ENCODE data around the gene MESP1.
"Not testable (repeated sequence)": the region's sequence is repeated elsewhere in the genome, so short reads cannot be mapped to it uniquely, and the experiment has no call there.

Gene MESP1, protein sequence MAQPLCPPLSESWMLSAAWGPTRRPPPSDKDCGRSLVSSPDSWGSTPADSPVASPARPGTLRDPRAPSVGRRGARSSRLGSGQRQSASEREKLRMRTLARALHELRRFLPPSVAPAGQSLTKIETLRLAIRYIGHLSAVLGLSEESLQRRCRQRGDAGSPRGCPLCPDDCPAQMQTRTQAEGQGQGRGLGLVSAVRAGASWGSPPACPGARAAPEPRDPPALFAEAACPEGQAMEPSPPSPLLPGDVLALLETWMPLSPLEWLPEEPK

GRCh38 chr15:89750560-89751542, at the start of gene MESP1:
MESP1 (minus strand) TSS chr15:89751249; CDS start chr15:89751231, 18 bp downstream.
- peak; percentile 53 for DNase-seq (ENCODE audit: low read depth)

GRCh38 chr15:89799918-89800498, 49.0 kb upstream of the MESP1 start:
- DNase-seq (ENCODE audit: low read depth), result no peak

- DNase-seq (ENCODE audit: low read depth), result no peak
Measured at GRCh38 chr15:89799011-89799911, 48.2 kb upstream of the MESP1 start.

- no peak for DNase-seq (ENCODE audit: low read depth)
Measured at GRCh38 chr15:89797678-89798201, 46.7 kb upstream of the MESP1 start.

- no peak for DNase-seq (ENCODE audit: low read depth)
Measured at GRCh38 chr15:89795996-89796395, 44.9 kb upstream of the MESP1 start.

DNA sequence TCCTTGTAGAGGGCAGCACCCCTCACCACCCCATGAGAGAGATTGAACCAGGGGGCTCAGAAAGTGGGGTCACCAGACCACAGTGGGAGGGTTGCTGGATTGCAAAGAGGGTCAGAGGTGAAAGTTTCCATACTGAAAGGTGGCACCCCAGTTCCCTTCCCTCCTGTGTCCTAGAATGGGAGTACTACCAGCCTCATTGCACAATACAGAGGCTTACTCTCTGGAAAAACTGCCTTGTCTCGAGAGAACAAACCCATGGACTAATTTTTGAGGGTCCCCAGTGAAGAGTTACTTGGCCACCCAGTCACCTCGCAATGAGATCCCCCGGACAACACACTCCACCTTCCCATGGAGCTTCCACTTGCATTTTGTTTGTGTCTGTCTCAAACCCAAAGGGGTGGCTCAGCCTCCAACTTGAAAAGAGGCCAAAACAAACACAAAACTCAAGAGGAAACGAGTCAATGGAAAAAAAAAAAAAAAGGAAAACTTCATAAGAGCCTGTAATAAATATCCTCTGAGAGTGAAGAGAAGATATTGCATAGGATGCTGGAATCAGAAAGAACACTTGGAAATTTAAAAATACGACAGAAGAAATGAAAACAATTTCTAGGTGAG, 43.7 kb upstream of the MESP1 start:
- no peak for DNase-seq (ENCODE audit: low read depth)

DNA sequence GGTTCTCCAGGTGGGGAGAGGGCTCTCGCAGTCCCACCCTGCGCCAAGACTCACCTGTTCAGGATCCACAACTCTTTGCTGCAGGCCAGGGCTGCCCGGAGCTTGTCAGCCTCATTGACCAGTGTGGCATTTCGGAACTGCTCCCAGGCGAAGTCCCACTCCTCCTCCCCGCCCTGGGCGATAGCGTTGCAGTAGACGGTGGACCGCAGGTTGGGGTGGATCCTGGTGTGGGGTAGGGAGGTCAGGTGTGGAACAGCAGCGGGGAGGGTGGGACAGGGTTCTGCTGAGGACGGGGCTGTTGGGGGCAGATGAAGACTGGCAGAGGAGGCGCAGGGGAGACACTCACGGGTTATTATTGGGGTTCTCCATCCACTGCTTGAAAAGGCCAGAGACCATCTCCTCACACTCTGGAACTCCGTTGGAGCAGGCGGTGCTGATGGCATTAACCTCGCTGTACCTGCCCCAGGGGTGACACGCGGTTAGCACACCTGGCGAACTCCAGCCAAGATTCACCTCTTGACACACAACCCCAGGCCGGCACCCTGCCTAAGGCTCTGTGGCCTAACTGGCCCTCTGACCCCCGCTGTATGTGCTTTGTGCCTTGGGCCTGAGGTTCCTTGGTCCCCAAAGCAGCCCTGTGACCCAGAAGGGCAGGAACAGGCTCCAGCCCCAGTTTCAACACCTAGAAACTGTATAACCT, 41.2 kb upstream of the MESP1 start:
- no peak for DNase-seq (ENCODE audit: low read depth)

GRCh38 chr15:89790661-89791060, 39.6 kb upstream of the MESP1 start:
- DNase-seq (ENCODE audit: low read depth), result no peak

DNA sequence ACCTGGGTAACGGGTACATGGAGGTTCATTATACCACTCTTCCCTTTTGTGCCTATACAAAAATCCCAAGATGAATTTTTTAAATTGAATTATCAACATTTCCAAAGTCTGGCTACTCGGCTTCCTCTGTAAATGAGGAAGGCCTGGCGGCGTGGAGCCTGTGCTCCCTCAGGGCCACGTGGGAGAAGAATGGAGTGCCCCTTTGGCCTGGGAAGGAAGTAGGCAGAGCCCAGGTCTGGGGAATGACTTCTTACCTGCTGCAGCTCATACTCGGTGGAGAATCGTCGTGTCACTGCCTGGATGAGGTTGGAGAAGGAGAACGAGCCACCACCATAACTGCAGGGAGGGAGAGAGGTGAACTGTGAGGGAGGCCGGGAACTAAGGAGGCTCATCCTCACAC, 39.2 kb upstream of the MESP1 start:
- DNase-seq (ENCODE audit: low read depth), result no peak

DNA sequence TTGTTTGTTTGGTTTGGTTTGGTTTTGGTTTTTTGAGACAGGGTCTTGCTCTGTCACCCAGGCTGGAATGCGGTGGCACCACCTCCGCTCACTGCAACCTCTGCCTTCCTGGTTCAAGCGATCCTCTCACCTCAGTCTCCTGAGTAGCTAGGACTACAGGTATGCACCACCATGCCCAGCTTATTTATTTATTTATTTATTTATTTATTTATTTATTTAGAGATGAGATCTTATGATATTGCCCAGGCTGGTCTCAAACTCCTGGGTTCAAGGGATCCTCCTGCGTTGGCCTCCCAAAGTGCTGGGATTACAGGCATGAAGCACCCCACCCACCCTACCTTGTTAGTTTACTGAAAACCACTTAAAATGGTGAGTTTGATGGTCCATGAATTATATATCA, 37.5 kb upstream of the MESP1 start:
- DNase-seq (ENCODE audit: low read depth), result not testable (repeated sequence)

DNA sequence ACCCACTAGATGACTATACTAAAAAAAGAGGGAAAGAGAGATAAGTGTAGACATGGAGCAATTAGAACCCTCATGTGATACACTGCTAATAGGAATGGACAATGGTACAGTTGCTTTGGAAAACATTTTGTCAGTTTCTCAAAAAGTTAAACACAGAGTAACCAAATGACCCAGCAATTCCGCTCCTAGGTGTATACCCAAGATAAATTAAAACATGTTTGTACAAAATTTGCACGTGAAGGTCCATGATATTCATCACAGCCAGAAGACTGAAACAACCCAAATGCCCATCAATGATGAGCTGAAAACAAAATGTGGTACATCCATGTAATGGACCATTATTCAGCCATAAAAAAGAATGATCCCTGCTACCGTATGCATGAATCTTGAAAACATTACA, 36.9 kb upstream of the MESP1 start:
- DNase-seq (ENCODE audit: low read depth), result no peak

DNA sequence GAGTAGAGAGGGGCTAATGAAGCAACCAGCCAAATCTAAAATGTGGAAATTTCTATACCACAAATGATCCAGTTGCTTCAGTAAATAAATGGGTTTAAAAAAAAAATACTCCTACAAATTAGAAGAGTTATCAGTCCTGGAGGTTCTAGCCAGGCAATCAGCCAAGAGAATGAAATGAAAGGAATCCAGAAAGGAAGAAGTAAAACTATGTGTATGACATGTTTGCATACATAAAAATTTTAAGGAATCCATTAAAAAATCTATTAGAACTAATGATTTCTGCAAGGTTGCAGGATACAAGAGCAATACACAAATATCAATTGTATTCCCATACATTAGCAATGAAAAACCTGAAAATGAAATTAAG, 34.7 kb upstream of the MESP1 start:
- no peak for DNase-seq (ENCODE audit: low read depth)

GRCh38 chr15:89785064-89785773, 34.2 kb upstream of the MESP1 start:
- no peak for DNase-seq (ENCODE audit: low read depth)

DNA sequence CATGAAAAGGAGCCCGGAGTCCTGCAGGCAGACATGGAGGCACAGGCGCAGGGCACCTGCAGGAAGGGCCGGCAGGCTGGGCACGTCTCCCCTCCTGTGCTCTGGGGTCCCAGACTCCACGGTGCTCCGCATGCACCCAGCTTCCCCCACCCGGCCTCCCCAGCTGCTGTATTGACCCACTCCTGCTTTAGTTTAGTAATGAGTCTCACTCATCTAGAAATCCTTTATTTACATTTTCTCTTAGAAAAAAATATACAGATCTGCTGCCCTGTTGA, 33.6 kb upstream of the MESP1 start:
- no peak for DNase-seq (ENCODE audit: low read depth)

DNA sequence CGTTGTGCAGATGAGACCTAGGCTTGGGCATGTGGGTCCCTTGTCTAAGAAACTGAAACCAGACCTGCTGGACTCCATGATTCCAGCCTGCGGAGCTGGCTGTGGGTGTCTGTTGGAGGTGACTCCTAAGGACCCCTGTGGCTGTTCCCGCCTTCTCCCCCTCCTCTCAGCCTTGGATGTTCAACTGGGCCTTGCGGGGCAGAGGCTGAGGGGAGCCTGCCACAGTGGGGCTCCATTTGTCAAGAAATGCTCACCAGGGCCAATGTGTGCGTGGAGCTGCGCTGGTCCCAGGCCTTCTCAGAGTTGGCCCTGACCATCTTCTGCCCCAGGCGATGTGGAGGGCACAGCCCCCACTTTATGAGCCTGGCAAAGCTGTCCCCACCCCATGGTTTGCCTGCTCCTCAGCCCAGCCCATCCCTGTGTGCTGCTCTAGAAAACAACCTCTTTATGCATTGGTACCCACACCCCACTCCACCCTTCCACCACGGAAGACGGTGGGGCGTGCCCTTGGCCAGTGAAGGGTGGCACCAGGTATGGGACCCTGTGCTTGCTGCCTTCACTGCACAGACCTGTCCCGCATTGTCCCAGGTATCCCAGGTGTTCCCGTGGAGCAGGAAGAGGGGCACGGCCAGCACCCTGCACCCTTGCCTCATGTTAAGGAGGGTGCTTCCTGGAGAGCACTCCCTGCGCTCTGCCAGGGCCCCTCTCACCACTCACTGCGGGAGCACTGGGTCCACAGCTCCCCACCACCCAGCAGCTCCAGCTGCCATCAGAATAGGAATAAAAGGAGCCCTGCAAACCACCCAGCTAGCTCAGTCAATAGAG, 33.0 kb upstream of the MESP1 start:
- no peak for DNase-seq (ENCODE audit: low read depth)

DNA sequence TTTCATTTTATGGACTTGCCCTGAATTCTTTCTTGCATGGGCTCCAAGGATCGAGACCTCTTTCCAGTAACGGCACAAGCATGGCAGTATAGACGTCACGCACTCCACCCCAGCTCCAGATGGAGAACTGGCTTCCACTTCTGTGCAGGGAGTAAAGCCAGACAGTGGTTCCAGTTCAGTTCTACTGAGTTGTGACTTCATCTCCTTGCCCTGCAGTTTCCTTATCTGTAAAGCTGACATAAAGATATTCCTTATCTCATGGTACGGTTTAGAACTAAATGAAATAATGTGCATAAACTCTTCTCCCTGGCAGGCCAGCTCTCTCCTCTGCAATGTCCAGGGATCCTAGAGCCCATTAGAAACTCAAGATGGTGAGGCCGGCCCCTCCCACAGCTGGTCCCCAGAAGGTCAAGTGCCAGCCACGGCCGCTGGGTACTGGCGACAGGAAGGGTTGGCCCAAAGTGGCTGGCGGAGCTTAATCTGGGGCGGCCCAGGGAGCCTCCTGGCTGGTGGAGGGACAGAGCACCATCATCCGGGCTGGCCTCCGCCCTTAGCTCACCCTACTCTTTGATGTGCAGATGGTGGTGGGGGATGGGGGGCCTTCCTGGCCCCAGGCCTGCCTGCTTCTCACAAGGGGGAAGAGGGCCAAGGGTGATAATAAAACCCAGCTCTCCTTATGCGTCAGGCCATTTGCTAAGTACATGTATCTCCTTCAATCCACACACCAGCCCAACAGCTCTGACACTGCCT, 32.2 kb upstream of the MESP1 start:
- DNase-seq (ENCODE audit: low read depth), result no peak

DNA sequence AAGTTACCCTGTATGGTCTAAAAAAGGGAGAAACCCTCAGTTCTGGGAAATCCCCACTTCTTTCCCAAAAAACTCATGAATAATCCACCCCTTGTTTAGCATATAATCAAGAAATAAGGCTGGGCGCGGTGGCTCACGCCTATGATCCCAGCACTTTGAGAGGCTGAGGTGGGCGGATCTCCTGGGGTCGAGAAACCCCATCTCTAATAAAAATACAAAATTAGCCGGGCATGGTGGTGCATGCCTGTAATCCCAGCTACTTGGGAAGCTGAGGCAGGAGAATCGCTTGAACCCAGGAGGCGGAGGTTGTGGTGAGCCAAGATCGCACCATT, 31.5 kb upstream of the MESP1 start:
- not testable (repeated sequence) for DNase-seq (ENCODE audit: low read depth)

- DNase-seq (ENCODE audit: low read depth), result no peak
Measured at GRCh38 chr15:89781891-89782618, 31.0 kb upstream of the MESP1 start.
